Right lobe of liver (tissue), 4 donors: Measurements from ENCODE around the gene MAP3K4.

Experiments
- CTCF ChIP-seq, 4 donors: fragments of 200-600 bp in 3 of 4; fragments of 450-650 bp in 1 of 4; IDR thresholded peaks; one replicate each; pipeline versions ENCODE4 v1.5.1 to v1.8.0; 2016 to 2022; ENCODE audit warnings: antibody characterized with exemption in 4 of 4, mild to moderate bottlenecking in 2 of 4
- POLR2A ChIP-seq: fragments of 450-650 bp; IDR thresholded peaks from one replicate; pipeline ENCODE4 v1.6.1; 2017; ENCODE audit warnings: antibody characterized with exemption, mild to moderate bottlenecking
- donor health status: DM: no; HTN: no; CAD: no.
- donor health status: DM: no; HTN: no; CAD: no.
- donor health status: DM: no; HTN: yes; CAD: no.

- TF ChIP-seq POLR2A, result no peak
- no peak for TF ChIP-seq CTCF (IDR thresholded peaks at IDR 0.05)
Observed at GRCh38 chr6:160967833-160968232, 23.7 kb upstream of the MAP3K4 start.
